Activated naive CD8-positive, alpha-beta T cell treated with anti-CD3 and anti-CD28 coated beads for 36 hours (primary cell): ENCODE data around the gene DPPA5. TPM values are rescaled to one million over a fixed set of nuclear protein-coding genes. Genes with fewer than 3 reads are reported as not detected.

ENCODE experiments used
- total RNA-seq, 2 experiments: library from RNA; stranded (reverse); gene quantifications; one replicate each; pipeline ENCODE4 v1.2.3, GENCODE V29; 2021

Gene DPPA5
- total RNA-seq, 2 experiments from 2014 or later, result not detected

Other genes starting within 250 kb of the DPPA5 start
- gene KHDC1L, start 128.8 kb downstream of the DPPA5 start, total RNA-seq, result not detected
- 1 to 10 TPM; 3.3 to 3.5 TPM for gene KHDC1, start 91.1 kb downstream of the DPPA5 start, total RNA-seq
- gene KHDC3L, start 8.4 kb upstream of the DPPA5 start, total RNA-seq, result not detected
- not detected for gene OOEP, start 15.6 kb upstream of the DPPA5 start, total RNA-seq
- under 1 TPM; 0.39 to 0.44 TPM for gene DDX43, start 40.6 kb upstream of the DPPA5 start, total RNA-seq
- 10 to 100 TPM; 27.9 to 29.5 TPM for gene CGAS, start 98.0 kb upstream of the DPPA5 start, total RNA-seq
- 10 to 100 TPM; 48.9 to 51.2 TPM for gene MTO1, start 107.5 kb upstream of the DPPA5 start, total RNA-seq
- over 10,000 TPM in 1 of 2 experiments, 1,000 to 10,000 TPM in 1; 9,928 to 10,412 TPM for gene EEF1A1, start 166.8 kb upstream of the DPPA5 start, total RNA-seq